HL-60 (cell line): ENCODE measurements around the gene HES6.

Experiments
- CTCF ChIP-seq: IDR thresholded peaks from one replicate; pipeline ENCODE4 v1.5.1; 2011; ENCODE audit warnings: low read length, control low read depth, inconsistent platforms; ENCODE audit not compliant: insufficient read depth
- POLR2AphosphoS5 ChIP-seq: IDR thresholded peaks from 2 replicates; pipeline ENCODE4 v1.6.1; 2012; ENCODE audit warnings: low read depth
- TF ChIP-seq, protein P1 (sequence below): IDR thresholded peaks from 2 replicates; pipeline ENCODE4 v1.6.1; 2012; ENCODE audit warnings: low read depth; ENCODE audit not compliant: insufficient replicate concordance

- TF ChIP-seq CTCF (no peak), POLR2AphosphoS5 (no peak)
- TF ChIP-seq, protein P1, sequence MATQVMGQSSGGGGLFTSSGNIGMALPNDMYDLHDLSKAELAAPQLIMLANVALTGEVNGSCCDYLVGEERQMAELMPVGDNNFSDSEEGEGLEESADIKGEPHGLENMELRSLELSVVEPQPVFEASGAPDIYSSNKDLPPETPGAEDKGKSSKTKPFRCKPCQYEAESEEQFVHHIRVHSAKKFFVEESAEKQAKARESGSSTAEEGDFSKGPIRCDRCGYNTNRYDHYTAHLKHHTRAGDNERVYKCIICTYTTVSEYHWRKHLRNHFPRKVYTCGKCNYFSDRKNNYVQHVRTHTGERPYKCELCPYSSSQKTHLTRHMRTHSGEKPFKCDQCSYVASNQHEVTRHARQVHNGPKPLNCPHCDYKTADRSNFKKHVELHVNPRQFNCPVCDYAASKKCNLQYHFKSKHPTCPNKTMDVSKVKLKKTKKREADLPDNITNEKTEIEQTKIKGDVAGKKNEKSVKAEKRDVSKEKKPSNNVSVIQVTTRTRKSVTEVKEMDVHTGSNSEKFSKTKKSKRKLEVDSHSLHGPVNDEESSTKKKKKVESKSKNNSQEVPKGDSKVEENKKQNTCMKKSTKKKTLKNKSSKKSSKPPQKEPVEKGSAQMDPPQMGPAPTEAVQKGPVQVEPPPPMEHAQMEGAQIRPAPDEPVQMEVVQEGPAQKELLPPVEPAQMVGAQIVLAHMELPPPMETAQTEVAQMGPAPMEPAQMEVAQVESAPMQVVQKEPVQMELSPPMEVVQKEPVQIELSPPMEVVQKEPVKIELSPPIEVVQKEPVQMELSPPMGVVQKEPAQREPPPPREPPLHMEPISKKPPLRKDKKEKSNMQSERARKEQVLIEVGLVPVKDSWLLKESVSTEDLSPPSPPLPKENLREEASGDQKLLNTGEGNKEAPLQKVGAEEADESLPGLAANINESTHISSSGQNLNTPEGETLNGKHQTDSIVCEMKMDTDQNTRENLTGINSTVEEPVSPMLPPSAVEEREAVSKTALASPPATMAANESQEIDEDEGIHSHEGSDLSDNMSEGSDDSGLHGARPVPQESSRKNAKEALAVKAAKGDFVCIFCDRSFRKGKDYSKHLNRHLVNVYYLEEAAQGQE: no peak
Measured at GRCh38 chr2:238238311-238238765, 1.5 kb downstream of the HES6 start.
